Mucosa of descending colon (tissue), 3 donors: ENCODE data around the gene C6. TPM values are rescaled to one million over a fixed set of nuclear protein-coding genes. Genes with fewer than 3 reads are reported as not detected.

Experiments used
- ATAC-seq: fragments of 200-7000 bp; cut with Tn5 transposase; one replicate; pipeline ENCODE4 v1.9.1; 2020; ENCODE audit warnings: mild to moderate bottlenecking, moderate library complexity
- DNase-seq, 3 donors: peaks; one replicate each; pipeline ENCODE4 v3.0.0-alpha.2; 2020
- H3K36me3 ChIP-seq: fragments of 200-600 bp; one replicate; pipeline ENCODE4 v1.8.0; 2021; ENCODE audit warnings: low read depth, mild to moderate bottlenecking
- H3K4me1 ChIP-seq: fragments of 200-600 bp; one replicate; pipeline ENCODE4 v1.8.0; 2021; ENCODE audit warnings: low read depth, mild to moderate bottlenecking
- H3K4me3 ChIP-seq: fragments of 200-600 bp; one replicate; pipeline ENCODE4 v1.8.0; 2021; ENCODE audit warnings: mild to moderate bottlenecking
- H3K9me3 ChIP-seq: fragments of 200-600 bp; one replicate; pipeline ENCODE4 v1.8.0; 2021; ENCODE audit warnings: mild to moderate bottlenecking
- intact Hi-C, 2 donors: fragments of 100-400 bp; cut with DNase I in 1 of 2; cut with micrococcal nuclease in 1 of 2; formaldehyde crosslinking; loops; one replicate each; pipeline versions ENCODE4 v1.11.0 to v1.11.1; 2022; cut with DNase I, micrococcal nuclease
- total RNA-seq, 3 donors: library from RNA; stranded (reverse); fragmentation: NEBNext Ultra II Directional in 2 of 3; extraction: Animal tissue kit (Norgen Biotek cat#: 25700) in 2 of 3; gene quantifications; one replicate each; pipeline versions ENCODE4 v1.2.1 to v1.2.4, GENCODE V29; 2021 to 2023
- TF ChIP-seq, protein P1 (sequence below): fragments of 200-600 bp; IDR thresholded peaks from one replicate; pipeline ENCODE4 v1.8.0; 2022; ENCODE audit warnings: antibody characterized with exemption, mild to moderate bottlenecking
- donor health status: DM: no; HTN: no; CAD: no; lungs with moderate emphysema.
- donor health status: DM: no; HTN: no; CAD: no.
- donor health status: DM: no; HTN: yes; CAD: no.

The C6 gene
- total RNA-seq, 3 donors from 2014 or later = 0.87 to 1.5 (median 1.4) TPM

DNA sequence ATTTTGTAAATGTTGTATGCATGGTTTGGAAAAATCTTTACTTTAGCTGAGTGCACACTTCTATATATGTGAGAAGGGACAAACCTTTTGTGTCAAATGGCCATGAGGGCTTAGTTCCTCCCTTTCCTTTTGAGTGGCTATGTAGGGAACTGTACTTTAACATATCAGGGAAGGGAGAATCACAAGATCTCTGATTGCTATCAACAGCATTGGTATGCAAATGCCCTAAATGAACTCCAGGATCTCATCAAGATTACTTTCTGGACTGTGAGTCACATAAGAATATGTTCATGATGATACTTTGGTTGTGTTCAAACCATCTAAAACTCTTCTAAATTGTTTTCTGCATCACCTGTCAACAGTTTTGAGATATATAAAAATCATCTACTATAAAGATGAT, 111.0 kb downstream of the C6 start:
- ATAC-seq = no peak
- no peak for DNase-seq
- Histone ChIP-seq H3K4me1 (no peaks in the 10 kb centered on the region), H3K36me3 (no peaks in the 10 kb centered on the region), H3K9me3 (no peaks in the 10 kb centered on the region), H3K4me3 (no peak overlapping the region)
- intact Hi-C loops = no loop called here
- TF ChIP-seq, protein P1, sequence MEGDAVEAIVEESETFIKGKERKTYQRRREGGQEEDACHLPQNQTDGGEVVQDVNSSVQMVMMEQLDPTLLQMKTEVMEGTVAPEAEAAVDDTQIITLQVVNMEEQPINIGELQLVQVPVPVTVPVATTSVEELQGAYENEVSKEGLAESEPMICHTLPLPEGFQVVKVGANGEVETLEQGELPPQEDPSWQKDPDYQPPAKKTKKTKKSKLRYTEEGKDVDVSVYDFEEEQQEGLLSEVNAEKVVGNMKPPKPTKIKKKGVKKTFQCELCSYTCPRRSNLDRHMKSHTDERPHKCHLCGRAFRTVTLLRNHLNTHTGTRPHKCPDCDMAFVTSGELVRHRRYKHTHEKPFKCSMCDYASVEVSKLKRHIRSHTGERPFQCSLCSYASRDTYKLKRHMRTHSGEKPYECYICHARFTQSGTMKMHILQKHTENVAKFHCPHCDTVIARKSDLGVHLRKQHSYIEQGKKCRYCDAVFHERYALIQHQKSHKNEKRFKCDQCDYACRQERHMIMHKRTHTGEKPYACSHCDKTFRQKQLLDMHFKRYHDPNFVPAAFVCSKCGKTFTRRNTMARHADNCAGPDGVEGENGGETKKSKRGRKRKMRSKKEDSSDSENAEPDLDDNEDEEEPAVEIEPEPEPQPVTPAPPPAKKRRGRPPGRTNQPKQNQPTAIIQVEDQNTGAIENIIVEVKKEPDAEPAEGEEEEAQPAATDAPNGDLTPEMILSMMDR = no peak

DNA sequence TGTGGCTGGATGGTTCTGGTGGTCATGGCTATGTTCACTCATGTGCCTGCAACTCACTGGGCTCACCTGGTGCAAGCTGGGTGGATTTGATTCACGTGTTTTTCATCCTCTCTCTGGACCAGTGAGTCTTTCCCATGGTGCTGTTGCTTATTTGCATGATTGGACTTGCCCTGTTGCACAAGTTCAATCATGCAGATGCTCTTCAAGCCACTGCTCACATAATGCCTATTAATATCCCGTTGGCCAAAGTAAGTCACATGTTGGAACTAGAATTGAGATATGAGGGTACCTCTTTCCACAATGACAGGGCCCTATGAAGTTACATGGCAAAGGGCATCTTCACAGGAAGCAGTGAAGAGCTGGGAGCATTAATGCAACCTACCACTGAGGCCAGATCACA, 115.7 kb downstream of the C6 start:
- Histone ChIP-seq H3K36me3 (no peaks in the 10 kb centered on the region), H3K9me3 (no peaks in the 10 kb centered on the region), H3K4me3 (no peak overlapping the region), H3K4me1 (no peaks in the 10 kb centered on the region)
- ATAC-seq (no peak), DNase-seq (no peak)
- TF ChIP-seq, protein P1 = no peak
- intact Hi-C loops = no loop called here

DNA sequence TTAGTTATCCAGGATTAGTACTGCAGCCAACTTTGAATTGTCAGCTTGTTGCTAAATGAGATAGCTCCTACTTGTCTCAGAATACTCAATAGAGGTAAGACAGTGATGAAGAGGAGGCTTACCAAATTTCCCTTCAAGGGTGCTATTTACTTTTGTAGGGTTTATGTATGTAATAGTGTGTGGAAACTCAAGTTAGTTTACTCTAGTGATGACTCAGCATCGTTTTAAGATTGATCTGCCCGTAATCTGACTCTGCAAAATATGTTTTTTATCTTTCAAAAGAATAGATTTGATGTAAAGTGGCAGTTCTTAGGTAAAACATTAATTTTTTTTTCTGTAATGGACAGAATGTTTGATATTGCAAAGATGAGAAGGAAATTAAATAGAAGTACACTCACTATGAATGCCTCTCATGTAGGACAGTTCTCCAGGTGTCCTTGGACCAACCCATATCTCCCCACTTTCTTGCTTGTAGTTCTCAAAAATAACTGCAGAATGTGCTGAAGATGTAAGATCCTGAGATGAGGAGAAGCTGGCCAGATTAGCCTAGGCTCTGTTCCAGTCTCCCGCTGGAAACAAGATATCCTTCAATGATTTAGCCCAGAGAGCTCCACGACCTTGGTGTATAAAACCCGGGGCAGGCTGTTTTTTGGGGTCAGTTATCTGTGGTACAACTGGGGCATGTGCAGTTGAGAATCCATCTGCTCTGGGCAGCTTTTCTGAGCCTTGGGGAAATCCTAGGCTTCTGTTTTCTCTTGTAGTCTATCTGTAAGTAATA, 117.8 kb downstream of the C6 start:
- DNase-seq = no peak
- Histone ChIP-seq H3K36me3 (no peaks in the 10 kb centered on the region), H3K4me1 (no peaks in the 10 kb centered on the region), H3K4me3 (no peak overlapping the region), H3K9me3 (no peaks in the 10 kb centered on the region)
- TF ChIP-seq, protein P1 = no peak
- ATAC-seq = no peak
- intact Hi-C loops = no loop called here

DNA sequence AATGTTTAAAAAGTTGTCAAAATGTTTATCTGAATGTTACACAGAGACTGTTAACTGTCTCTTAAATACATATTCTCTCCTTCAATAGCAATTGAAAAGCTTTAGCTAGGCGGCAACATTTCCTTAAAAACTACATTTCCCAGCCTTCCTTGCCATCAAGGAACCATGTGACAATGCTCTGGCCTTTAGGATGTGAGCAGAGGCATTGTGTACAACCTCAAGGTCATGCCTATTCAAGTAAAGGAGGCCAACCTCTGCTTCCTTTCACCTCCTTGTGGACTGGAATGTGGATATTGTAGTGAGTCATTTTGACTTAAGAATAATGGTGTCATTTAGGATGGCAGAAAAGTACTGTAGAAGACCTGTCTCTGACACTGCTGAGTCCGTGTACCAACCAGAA, 118.5 kb downstream of the C6 start:
- Histone ChIP-seq H3K4me3 (no peak overlapping the region), H3K36me3 (no peaks in the 10 kb centered on the region), H3K4me1 (no peaks in the 10 kb centered on the region), H3K9me3 (no peaks in the 10 kb centered on the region)
- intact Hi-C loops = no loop called here
- ATAC-seq = no peak
- DNase-seq = no peak
- TF ChIP-seq, protein P1 = no peak

DNA sequence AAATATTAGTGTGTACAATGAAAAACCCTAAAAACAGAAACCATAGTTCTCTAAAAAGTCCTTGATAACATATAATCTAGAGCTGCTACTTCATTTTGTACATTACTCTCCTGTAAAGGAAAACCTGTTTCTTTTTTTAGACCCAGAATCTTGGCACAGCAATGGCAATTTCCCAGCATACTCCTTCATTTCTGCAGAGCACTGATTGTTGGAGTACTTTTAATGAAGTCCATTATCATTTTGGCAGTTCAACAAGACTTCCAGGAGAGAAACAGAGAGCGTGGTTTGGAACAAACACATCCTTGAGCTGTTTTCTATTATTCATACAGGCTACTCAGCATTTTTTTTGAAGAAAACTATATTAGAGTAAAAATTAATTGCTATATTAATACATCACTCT, 119.5 kb downstream of the C6 start:
- ATAC-seq (no peak), DNase-seq (no peak)
- intact Hi-C loops = no loop called here
- Histone ChIP-seq H3K36me3 (no peaks in the 10 kb centered on the region), H3K9me3 (no peaks in the 10 kb centered on the region), H3K4me3 (no peak overlapping the region), H3K4me1 (no peaks in the 10 kb centered on the region)
- TF ChIP-seq, protein P1 = no peak

Other genes starting within 250 kb of the C6 start
- not detected for gene MROH2B, start 142.2 kb downstream of the C6 start, total RNA-seq